Activated naive CD4-positive, alpha-beta T cell treated with anti-CD3 and anti-CD28 coated beads, Interleukin-2, amount 10 ng/mL, durations not matched to agents 7 days and 5 days (primary cell): ENCODE measurements around the gene OPCML.

Experiments
- CTCF ChIA-PET: fragments of 350-600 bp; sonication (Branson Sonifier 250); formaldehyde crosslinking; loops from one replicate; lab custom pipeline; 2021; ENCODE audit warnings: antibody characterized with exemption; lab: Charles Lee
- DNase-seq: peaks from one replicate; pipeline ENCODE4 v3.0.0-alpha.2; 2020
- H3K27ac Mint-ChIP-seq: one replicate; pipeline ENCODE4 v1.8.0; 2021; ENCODE audit warnings: mild to moderate bottlenecking, moderate library complexity, mixed read lengths
- H3K27me3 Mint-ChIP-seq: one replicate; pipeline ENCODE4 v1.8.0; 2021; ENCODE audit warnings: mild to moderate bottlenecking, mixed read lengths
- H3K36me3 Mint-ChIP-seq: one replicate; pipeline ENCODE4 v1.8.0; 2021; ENCODE audit warnings: mixed read lengths
- H3K4me1 Mint-ChIP-seq: one replicate; pipeline ENCODE4 v1.8.0; 2021; ENCODE audit warnings: mixed read lengths
- H3K4me3 Mint-ChIP-seq: one replicate; pipeline ENCODE4 v1.8.0; 2021; ENCODE audit warnings: mild to moderate bottlenecking, moderate library complexity, mixed read lengths
- H3K9me3 Mint-ChIP-seq: one replicate; pipeline ENCODE4 v1.8.0; 2021; ENCODE audit warnings: mixed read lengths

OPCML gene

GRCh38 chr11:132822276-132822675, 710.0 kb downstream of the OPCML start:
- H3K4me1 Mint-ChIP-seq = no peaks in the 10 kb centered on the region
- no peaks in the 10 kb centered on the region for H3K36me3 Mint-ChIP-seq
- CTCF ChIA-PET = no interaction called here
- H3K27me3 Mint-ChIP-seq = no peaks in the 10 kb centered on the region
- no peak overlapping the region for H3K27ac Mint-ChIP-seq
- no peaks in the 10 kb centered on the region for H3K9me3 Mint-ChIP-seq
- DNase-seq = no peak
- no peak overlapping the region for H3K4me3 Mint-ChIP-seq

- Mint-ChIP-seq H3K4me3 (no peak overlapping the region), H3K4me1 (no peaks in the 10 kb centered on the region)
Measured at GRCh38 chr11:132821499-132821898, 710.8 kb downstream of the OPCML start.

GRCh38 chr11:132821014-132821413, 711.3 kb downstream of the OPCML start:
- CTCF ChIA-PET = no interaction called here
- no peak overlapping the region for H3K4me3 Mint-ChIP-seq
- H3K9me3 Mint-ChIP-seq = no peaks in the 10 kb centered on the region
- no peaks in the 10 kb centered on the region for H3K27me3 Mint-ChIP-seq
- no peaks in the 10 kb centered on the region for H3K4me1 Mint-ChIP-seq
- no peak overlapping the region for H3K27ac Mint-ChIP-seq
- no peak for DNase-seq
- no peaks in the 10 kb centered on the region for H3K36me3 Mint-ChIP-seq

More at GRCh38 chr11:132821499-132821898, 710.8 kb downstream of the OPCML start:
- Mint-ChIP-seq H3K27ac (no peak overlapping the region), H3K9me3 (no peaks in the 10 kb centered on the region), H3K36me3 (no peaks in the 10 kb centered on the region), H3K27me3 (no peaks in the 10 kb centered on the region)
- CTCF ChIA-PET = no interaction called here
- no peak for DNase-seq

GRCh38 chr11:132818951-132819350, 713.4 kb downstream of the OPCML start:
- Mint-ChIP-seq H3K36me3 (no peaks in the 10 kb centered on the region), H3K27ac (no peak overlapping the region), H3K4me1 (no peaks in the 10 kb centered on the region), H3K4me3 (no peak overlapping the region), H3K9me3 (peaks cover 3% of the 10 kb centered on the region), H3K27me3 (no peaks in the 10 kb centered on the region)
- DNase-seq = no peak
- CTCF ChIA-PET = no interaction called here

GRCh38 chr11:132817387-132817786, 714.9 kb downstream of the OPCML start:
- no peaks in the 10 kb centered on the region for H3K4me1 Mint-ChIP-seq
- H3K27me3 Mint-ChIP-seq = no peaks in the 10 kb centered on the region
- H3K36me3 Mint-ChIP-seq = no peaks in the 10 kb centered on the region
- H3K9me3 Mint-ChIP-seq = peaks cover 3% of the 10 kb centered on the region
- CTCF ChIA-PET = no interaction called here
- H3K4me3 Mint-ChIP-seq = no peak overlapping the region
- no peak overlapping the region for H3K27ac Mint-ChIP-seq
- no peak for DNase-seq

GRCh38 chr11:132814410-132814809, 717.9 kb downstream of the OPCML start:
- no peak for DNase-seq
- no peaks in the 10 kb centered on the region for H3K4me1 Mint-ChIP-seq
- H3K27me3 Mint-ChIP-seq = no peaks in the 10 kb centered on the region

GRCh38 chr11:132811649-132812048, 720.7 kb downstream of the OPCML start:
- peaks cover 5% of the 10 kb centered on the region for H3K9me3 Mint-ChIP-seq
- CTCF ChIA-PET = no interaction called here
- H3K36me3 Mint-ChIP-seq = no peaks in the 10 kb centered on the region
- no peaks in the 10 kb centered on the region for H3K27me3 Mint-ChIP-seq
- H3K27ac Mint-ChIP-seq = no peak overlapping the region
- H3K4me3 Mint-ChIP-seq = no peak overlapping the region
- no peaks in the 10 kb centered on the region for H3K4me1 Mint-ChIP-seq
- DNase-seq = no peak

More at GRCh38 chr11:132814410-132814809, 717.9 kb downstream of the OPCML start:
- CTCF ChIA-PET = no interaction called here
- no peaks in the 10 kb centered on the region for H3K36me3 Mint-ChIP-seq
- H3K4me3 Mint-ChIP-seq = no peak overlapping the region
- peaks cover 5% of the 10 kb centered on the region for H3K9me3 Mint-ChIP-seq
- H3K27ac Mint-ChIP-seq = no peak overlapping the region

GRCh38 chr11:132809070-132809469, 723.2 kb downstream of the OPCML start:
- no peak for DNase-seq
- Mint-ChIP-seq H3K9me3 (peaks cover 4% of the 10 kb centered on the region), H3K27me3 (no peaks in the 10 kb centered on the region), H3K4me1 (no peaks in the 10 kb centered on the region), H3K36me3 (no peaks in the 10 kb centered on the region), H3K4me3 (no peak overlapping the region), H3K27ac (no peak overlapping the region)
- CTCF ChIA-PET = no interaction called here

GRCh38 chr11:132804258-132804657, 728.0 kb downstream of the OPCML start:
- Mint-ChIP-seq H3K9me3 (peaks cover 1% of the 10 kb centered on the region), H3K4me3 (no peak overlapping the region), H3K36me3 (no peaks in the 10 kb centered on the region), H3K27me3 (no peaks in the 10 kb centered on the region), H3K4me1 (no peaks in the 10 kb centered on the region), H3K27ac (no peak overlapping the region)
- CTCF ChIA-PET = no interaction called here
- DNase-seq = no peak

- CTCF ChIA-PET = no interaction called here
- H3K27me3 Mint-ChIP-seq = no peaks in the 10 kb centered on the region
Measured at GRCh38 chr11:132803436-132803835, 728.9 kb downstream of the OPCML start.

GRCh38 chr11:132802947-132803346, 729.4 kb downstream of the OPCML start:
- Mint-ChIP-seq H3K27ac (no peak overlapping the region), H3K4me3 (no peak overlapping the region), H3K36me3 (no peaks in the 10 kb centered on the region), H3K27me3 (no peaks in the 10 kb centered on the region), H3K4me1 (no peaks in the 10 kb centered on the region), H3K9me3 (peaks cover 1% of the 10 kb centered on the region)
- CTCF ChIA-PET = no interaction called here
- no peak for DNase-seq

More at GRCh38 chr11:132803436-132803835, 728.9 kb downstream of the OPCML start:
- no peaks in the 10 kb centered on the region for H3K4me1 Mint-ChIP-seq
- H3K36me3 Mint-ChIP-seq = no peaks in the 10 kb centered on the region
- H3K9me3 Mint-ChIP-seq = peaks cover 1% of the 10 kb centered on the region
- no peak for DNase-seq
- no peak overlapping the region for H3K27ac Mint-ChIP-seq
- no peak overlapping the region for H3K4me3 Mint-ChIP-seq

GRCh38 chr11:132793831-132794230, 738.5 kb downstream of the OPCML start:
- H3K27ac Mint-ChIP-seq = no peak overlapping the region
- DNase-seq = no peak
- CTCF ChIA-PET = no interaction called here

GRCh38 chr11:132792341-132793140, 739.8 kb downstream of the OPCML start:
- Mint-ChIP-seq H3K9me3 (peaks cover 2% of the 10 kb centered on the region), H3K4me3 (no peak overlapping the region), H3K27ac (no peak overlapping the region), H3K4me1 (no peaks in the 10 kb centered on the region), H3K36me3 (no peaks in the 10 kb centered on the region), H3K27me3 (no peaks in the 10 kb centered on the region)
- DNase-seq = no peak
- CTCF ChIA-PET = no interaction called here

More at GRCh38 chr11:132793831-132794230, 738.5 kb downstream of the OPCML start:
- H3K36me3 Mint-ChIP-seq = no peaks in the 10 kb centered on the region
- peaks cover 2% of the 10 kb centered on the region for H3K9me3 Mint-ChIP-seq
- H3K27me3 Mint-ChIP-seq = no peaks in the 10 kb centered on the region
- H3K4me3 Mint-ChIP-seq = no peak overlapping the region
- H3K4me1 Mint-ChIP-seq = no peaks in the 10 kb centered on the region

- no peaks in the 10 kb centered on the region for H3K27me3 Mint-ChIP-seq
- no peak overlapping the region for H3K4me3 Mint-ChIP-seq
- H3K27ac Mint-ChIP-seq = no peak overlapping the region
- H3K4me1 Mint-ChIP-seq = no peaks in the 10 kb centered on the region
- no peak for DNase-seq
- H3K9me3 Mint-ChIP-seq = peaks cover 2% of the 10 kb centered on the region
- H3K36me3 Mint-ChIP-seq = no peaks in the 10 kb centered on the region
- CTCF ChIA-PET = no interaction called here
Measured at GRCh38 chr11:132790971-132791370, 741.3 kb downstream of the OPCML start.

- Mint-ChIP-seq H3K4me3 (no peak overlapping the region), H3K36me3 (no peaks in the 10 kb centered on the region), H3K27ac (no peak overlapping the region), H3K9me3 (peaks cover 2% of the 10 kb centered on the region), H3K27me3 (no peaks in the 10 kb centered on the region), H3K4me1 (no peaks in the 10 kb centered on the region)
- CTCF ChIA-PET = no interaction called here
- no peak for DNase-seq
Measured at GRCh38 chr11:132790466-132790865, 741.8 kb downstream of the OPCML start.
